DOHH2 (cell line): ENCODE results near the gene OR2W3.
A peak's percentile ranks its signal among the peaks of the same experiment; 100 is the strongest.
"Not testable (repeated sequence)": the region's sequence is repeated elsewhere in the genome, so short reads cannot be mapped to it uniquely, and the experiment has no call there.

Experiments used
- H3F3A ChIP-seq: fragments of 200-600 bp; sonication (generic), shearing (Covaris generic); 2 replicates; pipeline ENCODE4 v1.6.0; 2016; ENCODE audit warnings: antibody characterized with exemption, mild to moderate bottlenecking; ENCODE audit not compliant: control insufficient read depth, insufficient read depth
- H3K27ac ChIP-seq: fragments of 200-600 bp; sonication (generic); 2 replicates; pipeline ENCODE4 v1.5.1; 2014; ENCODE audit warnings: low read depth, mild to moderate bottlenecking, low read length, moderate library complexity
- H3K27me3 ChIP-seq: fragments of 200-600 bp; sonication (generic); 2 replicates; pipeline ENCODE4 v1.6.1; 2014; ENCODE audit warnings: mild to moderate bottlenecking, low read length, mixed read lengths; ENCODE audit not compliant: control insufficient read depth
- H3K36me3 ChIP-seq: fragments of 200-600 bp; sonication (generic); 2 replicates; pipeline ENCODE4 v1.6.1; 2014; ENCODE audit warnings: mild to moderate bottlenecking, low read length, moderate library complexity, mixed read lengths; ENCODE audit not compliant: control insufficient read depth
- H3K4me1 ChIP-seq: fragments of 200-600 bp; sonication (generic); 2 replicates; pipeline ENCODE4 v1.6.1; 2014; ENCODE audit warnings: mild to moderate bottlenecking, low read length, mixed read lengths; ENCODE audit not compliant: control insufficient read depth
- H3K4me2 ChIP-seq: fragments of 200-600 bp; sonication (generic); 2 replicates; pipeline ENCODE4 v1.6.0; 2014; ENCODE audit warnings: mild to moderate bottlenecking, low read length, moderate library complexity
- H3K4me3 ChIP-seq: fragments of 200-600 bp; sonication (generic); 2 replicates; pipeline ENCODE4 v1.5.1; 2014; ENCODE audit warnings: mild to moderate bottlenecking, low read length, mixed read lengths
- H3K79me2 ChIP-seq: fragments of 200-600 bp; sonication (generic); 2 replicates; pipeline ENCODE4 v1.6.1; 2014; ENCODE audit warnings: mild to moderate bottlenecking, low read length, mixed read lengths; ENCODE audit not compliant: control insufficient read depth
- H3K9me2 ChIP-seq: fragments of 200-600 bp; sonication (generic); replicated peaks from 2 replicates; pipeline ENCODE4 v1.6.1; 2014; ENCODE audit warnings: mild to moderate bottlenecking, low read length, mixed read lengths; ENCODE audit not compliant: control insufficient read depth
- H3K9me3 ChIP-seq: fragments of 200-600 bp; sonication (generic); 2 replicates; pipeline ENCODE4 v1.6.1; 2014; ENCODE audit warnings: antibody characterized with exemption, low read length, mixed read lengths; ENCODE audit not compliant: control insufficient read depth, insufficient read depth
- H4K20me1 ChIP-seq: fragments of 200-600 bp; sonication (generic); 2 replicates; pipeline ENCODE4 v1.6.0; 2014; ENCODE audit warnings: low read depth, mild to moderate bottlenecking, antibody characterized with exemption, low read length, moderate library complexity; ENCODE audit not compliant: control insufficient read depth, insufficient read depth
- EZH2phosphoT487 ChIP-seq: fragments of 200-600 bp; sonication (generic); IDR thresholded peaks from 2 replicates; pipeline ENCODE4 v1.6.1; 2017; ENCODE audit warnings: borderline replicate concordance, mild to moderate bottlenecking, antibody characterized with exemption, low read length, moderate library complexity, mixed read lengths
- TF ChIP-seq, protein P1 (sequence below): fragments of 200-600 bp; sonication (generic); IDR thresholded peaks from one replicate; pipeline ENCODE4 v1.5.1; 2014; ENCODE audit warnings: antibody characterized with exemption, mild to moderate bottlenecking, low read depth, low read length; ENCODE audit not compliant: poor library complexity, severe bottlenecking

The OR2W3 gene

DNA sequence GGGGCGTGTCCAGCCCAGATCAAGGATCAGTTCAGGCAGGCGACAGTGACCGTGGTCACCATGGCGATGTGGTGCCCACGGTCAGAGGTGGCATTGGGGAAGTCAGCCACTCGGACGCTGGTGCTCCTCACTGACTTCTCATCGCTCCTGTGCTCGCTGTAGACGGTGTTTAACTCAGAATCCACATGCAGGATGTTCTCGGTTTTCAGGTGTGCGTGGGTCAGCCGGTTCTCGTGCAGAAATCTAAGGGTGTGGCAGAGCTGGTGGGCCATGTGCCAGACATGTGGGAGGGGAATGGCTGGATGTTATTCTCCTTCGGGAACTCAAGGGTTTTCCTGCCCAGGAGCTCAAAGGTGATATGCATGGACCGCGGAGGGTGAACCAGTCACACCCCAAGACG is 41.0 kb downstream of the OR2W3 start:
- H3K4me1 ChIP-seq: no peaks in the 10 kb centered on the region; the same call in 1 of the 2 replicates
- no peak for TF ChIP-seq EZH2phosphoT487
- TF ChIP-seq, protein P1, sequence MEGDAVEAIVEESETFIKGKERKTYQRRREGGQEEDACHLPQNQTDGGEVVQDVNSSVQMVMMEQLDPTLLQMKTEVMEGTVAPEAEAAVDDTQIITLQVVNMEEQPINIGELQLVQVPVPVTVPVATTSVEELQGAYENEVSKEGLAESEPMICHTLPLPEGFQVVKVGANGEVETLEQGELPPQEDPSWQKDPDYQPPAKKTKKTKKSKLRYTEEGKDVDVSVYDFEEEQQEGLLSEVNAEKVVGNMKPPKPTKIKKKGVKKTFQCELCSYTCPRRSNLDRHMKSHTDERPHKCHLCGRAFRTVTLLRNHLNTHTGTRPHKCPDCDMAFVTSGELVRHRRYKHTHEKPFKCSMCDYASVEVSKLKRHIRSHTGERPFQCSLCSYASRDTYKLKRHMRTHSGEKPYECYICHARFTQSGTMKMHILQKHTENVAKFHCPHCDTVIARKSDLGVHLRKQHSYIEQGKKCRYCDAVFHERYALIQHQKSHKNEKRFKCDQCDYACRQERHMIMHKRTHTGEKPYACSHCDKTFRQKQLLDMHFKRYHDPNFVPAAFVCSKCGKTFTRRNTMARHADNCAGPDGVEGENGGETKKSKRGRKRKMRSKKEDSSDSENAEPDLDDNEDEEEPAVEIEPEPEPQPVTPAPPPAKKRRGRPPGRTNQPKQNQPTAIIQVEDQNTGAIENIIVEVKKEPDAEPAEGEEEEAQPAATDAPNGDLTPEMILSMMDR: no peak
- H3K36me3 ChIP-seq: no peaks in the 10 kb centered on the region
- peaks cover 6% of the 10 kb centered on the region; the same call in 1 of the 2 replicates for H3K9me3 ChIP-seq
- no peaks in the 10 kb centered on the region for H3K79me2 ChIP-seq
- no peaks in the 10 kb centered on the region for H4K20me1 ChIP-seq
- no peak overlapping the region for H3K4me2 ChIP-seq
- H3K9me2 ChIP-seq: no peaks in the 10 kb centered on the region
- H3K4me3 ChIP-seq: no peak overlapping the region
- H3K27me3 ChIP-seq: no peaks in the 10 kb centered on the region
- no peaks in the 10 kb centered on the region for H3F3A ChIP-seq
- H3K27ac ChIP-seq: no peak overlapping the region

DNA sequence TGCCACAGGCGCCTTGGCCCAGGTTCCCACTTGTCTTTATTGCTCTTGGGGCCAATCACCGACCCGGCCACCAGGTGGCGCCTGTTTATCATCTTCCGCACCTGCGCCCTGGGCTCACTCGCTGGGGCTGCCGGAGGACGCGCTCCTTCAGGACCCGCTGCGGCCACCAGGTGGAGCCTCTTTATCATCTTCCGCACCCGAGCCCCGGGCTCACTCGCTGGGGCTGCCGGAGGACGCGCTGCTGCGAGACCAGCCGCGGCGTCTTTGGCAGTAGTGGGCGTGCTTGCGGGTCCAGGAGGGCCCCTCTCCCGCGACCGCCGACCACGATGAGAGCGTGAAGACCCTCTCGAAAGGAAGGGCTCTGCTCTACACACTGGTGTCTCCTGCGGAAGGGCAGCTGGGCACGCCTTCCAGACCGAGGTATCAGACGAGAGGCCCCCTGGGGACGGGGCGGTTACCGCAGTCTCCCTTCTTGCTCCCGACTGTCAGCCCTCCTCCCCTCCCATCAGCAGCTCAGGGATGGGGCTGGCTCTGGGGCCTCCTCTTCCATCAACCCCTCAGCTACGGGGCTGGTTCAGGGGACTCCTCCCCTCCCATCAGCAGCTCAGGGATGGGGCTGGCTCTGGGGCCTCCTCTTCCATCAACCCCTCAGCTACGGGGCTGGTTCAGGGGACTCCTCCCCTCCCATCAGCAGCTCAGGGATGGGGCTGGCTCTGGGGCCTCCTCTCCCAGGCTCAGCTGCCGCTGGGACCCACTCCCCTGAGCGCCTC is 41.8 kb downstream of the OR2W3 start:
- Histone ChIP-seq H3K4me3 (peak overlapping the region; percentile 70), H3K4me2 (peak overlapping the region; percentile 53)
- TF ChIP-seq, protein P1: peak; percentile 93
- not testable (repeated sequence) for H4K20me1 ChIP-seq, H3K27ac ChIP-seq, H3K36me3 ChIP-seq, H3K4me1 ChIP-seq, H3K9me3 ChIP-seq, H3F3A ChIP-seq, H3K9me2 ChIP-seq, H3K79me2 ChIP-seq, H3K27me3 ChIP-seq

GRCh38 chr1:247942624-247943023 is 47.2 kb downstream of the OR2W3 start:
- no peaks in the 10 kb centered on the region for H4K20me1 ChIP-seq
- no peak overlapping the region for H3K27ac ChIP-seq
- no peaks in the 10 kb centered on the region for H3K79me2 ChIP-seq
- no peaks in the 10 kb centered on the region for H3K27me3 ChIP-seq
- H3K9me3 ChIP-seq: no peaks in the 10 kb centered on the region
- H3F3A ChIP-seq: no peaks in the 10 kb centered on the region
- H3K4me3 ChIP-seq: no peak overlapping the region
- H3K4me2 ChIP-seq: no peak overlapping the region
- H3K4me1 ChIP-seq: no peaks in the 10 kb centered on the region; the same call in 1 of the 2 replicates
- H3K36me3 ChIP-seq: no peaks in the 10 kb centered on the region
- TF ChIP-seq, protein P1: no peak
- no peak for TF ChIP-seq EZH2phosphoT487
- H3K9me2 ChIP-seq: no peaks in the 10 kb centered on the region
